Measurements from ENCODE around the gene TOLLIP. TPM values are rescaled to one million over a fixed set of nuclear protein-coding genes. Genes with fewer than 3 reads are reported as not detected.
"Not testable (repeated sequence)": the region's sequence is repeated elsewhere in the genome, so short reads cannot be mapped to it uniquely, and the experiment has no call there.

The TOLLIP gene
- total RNA-seq, 2 donors from 2014 or later = 29.6 to 41.0 TPM

GRCh38 chr11:1348796-1349326 lies 39.4 kb upstream of the TOLLIP start:
- H3K4me1 ChIP-seq = no peaks in the 10 kb centered on the region
- no peaks in the 10 kb centered on the region for H3K9me3 ChIP-seq
- no peak overlapping the region for H3K27ac ChIP-seq
- H3K4me3 ChIP-seq = no peak overlapping the region
- no peaks in the 10 kb centered on the region for H3K27me3 ChIP-seq
- no peak for TF ChIP-seq CTCF (IDR thresholded peaks at IDR 0.05)
- no peak for DNase-seq (ENCODE audit: low spot score)
- H3K36me3 ChIP-seq = no peaks in the 10 kb centered on the region

DNA sequence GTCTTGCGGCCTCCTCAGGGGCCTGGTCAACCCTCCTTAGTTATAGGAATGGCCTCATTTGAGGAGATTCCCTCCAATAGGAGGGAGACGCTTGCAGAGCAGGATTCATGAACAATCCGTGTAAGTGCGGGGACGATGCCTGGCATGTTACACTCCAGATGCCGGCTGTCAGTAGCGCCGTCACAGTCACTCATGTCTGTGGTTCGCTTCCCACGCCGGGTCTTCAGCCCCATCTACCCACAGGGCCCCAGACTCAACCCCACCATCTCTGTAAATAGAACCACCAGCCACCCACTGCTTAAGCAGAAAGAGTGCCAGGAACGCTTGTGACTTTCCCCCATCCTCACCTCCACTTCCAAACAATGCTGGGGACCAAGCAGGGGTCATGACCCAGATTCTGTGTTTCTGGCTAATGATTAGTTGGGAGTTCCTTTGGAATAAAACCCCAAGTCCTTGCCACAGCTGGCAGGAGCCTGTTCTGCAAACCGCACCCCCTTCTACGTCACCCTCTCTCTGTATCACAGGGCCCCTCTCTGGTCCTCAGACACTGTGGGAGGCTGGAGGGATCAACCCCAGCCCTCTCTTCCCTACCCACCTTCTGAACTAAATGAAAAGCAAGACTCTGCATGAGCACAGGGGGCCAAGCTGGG lies 38.8 kb upstream of the TOLLIP start:
- no peaks in the 10 kb centered on the region for H3K27me3 ChIP-seq
- no peaks in the 10 kb centered on the region for H3K9me3 ChIP-seq
- H3K36me3 ChIP-seq = no peaks in the 10 kb centered on the region
- DNase-seq (ENCODE audit: low spot score) = no peak
- H3K4me3 ChIP-seq = no peak overlapping the region
- H3K27ac ChIP-seq = no peak overlapping the region
- H3K4me1 ChIP-seq = no peaks in the 10 kb centered on the region
- TF ChIP-seq CTCF (IDR thresholded peaks at IDR 0.05) = no peak

DNA sequence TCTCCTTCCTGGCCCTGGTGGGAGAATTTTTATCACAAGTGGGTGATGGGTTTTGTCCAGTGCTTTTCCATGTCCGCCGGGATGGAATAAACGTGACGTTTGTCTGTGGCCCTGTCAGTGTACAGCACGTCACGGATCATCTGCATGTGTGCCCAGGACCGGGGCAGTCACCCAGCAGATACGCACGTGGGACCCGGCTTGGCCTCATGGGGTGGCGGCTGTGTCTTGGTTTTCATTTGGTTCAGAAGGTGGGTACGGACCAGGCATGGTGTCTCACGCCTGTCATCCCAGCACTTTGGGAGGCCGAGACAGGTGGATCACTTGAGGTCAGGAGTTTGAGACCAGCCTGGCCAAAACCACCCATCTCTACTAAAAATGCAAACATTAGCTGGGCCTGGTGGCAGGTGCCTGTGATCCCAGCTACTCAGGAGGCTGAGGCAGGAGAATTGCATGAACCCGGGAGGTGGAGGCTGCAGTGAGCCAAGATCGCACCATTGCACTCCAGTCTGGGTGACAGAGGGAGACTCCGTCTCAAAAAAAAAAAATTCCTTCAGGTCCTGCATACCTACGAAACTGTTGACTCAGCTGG lies 38.1 kb upstream of the TOLLIP start:
- H3K9me3 ChIP-seq; H3K4me1 ChIP-seq; H3K27ac ChIP-seq; H3K27me3 ChIP-seq; DNase-seq (ENCODE audit: low spot score); H3K4me3 ChIP-seq; H3K36me3 ChIP-seq: not testable (repeated sequence)

- no peak for DNase-seq (ENCODE audit: low spot score)
- Histone ChIP-seq H3K27me3 (no peaks in the 10 kb centered on the region), H3K4me1 (peaks cover 0 to 4% of the 10 kb centered on the region in 2 donors)
These were observed 37.4 kb upstream of the TOLLIP start for GRCh38 chr11:1346669-1347390.

GRCh38 chr11:1345737-1346513 lies 36.5 kb upstream of the TOLLIP start:
- Histone ChIP-seq H3K27ac (no peak overlapping the region), H3K9me3 (no peaks in the 10 kb centered on the region), H3K4me1 (peaks cover 0 to 5% of the 10 kb centered on the region in 2 donors), H3K36me3 (no peaks in the 10 kb centered on the region), H3K27me3 (no peaks in the 10 kb centered on the region), H3K4me3 (no peak overlapping the region)
- no peak for DNase-seq (ENCODE audit: low spot score)
- no peak for TF ChIP-seq CTCF (IDR thresholded peaks at IDR 0.05)

More at GRCh38 chr11:1346669-1347390, 37.4 kb upstream of the TOLLIP start:
- H3K9me3 ChIP-seq = no peaks in the 10 kb centered on the region
- no peak overlapping the region for H3K4me3 ChIP-seq
- no peak for TF ChIP-seq CTCF (IDR thresholded peaks at IDR 0.05)
- H3K27ac ChIP-seq = no peak overlapping the region
- H3K36me3 ChIP-seq = no peaks in the 10 kb centered on the region
